Gastrocnemius medialis (tissue), 4 donors: ENCODE data around the gene IFT122.

Experiments
- POLR2A ChIP-seq, 2 donors: fragments of 450-650 bp; IDR thresholded peaks; one replicate each; pipeline ENCODE4 v1.6.1; 2017; ENCODE audit warnings: antibody characterized with exemption in 2 of 2, mild to moderate bottlenecking in 2 of 2, moderate library complexity in 2 of 2
- TF ChIP-seq, protein P1 (sequence below), 5 experiments: fragments of 450-650 bp in 3 of 5; fragments of 200-600 bp in 2 of 5; sonication (generic) in 2 of 5; IDR thresholded peaks in 4 of 5; conservative IDR thresholded peaks in 1 of 5; 1 replicate in 4 of 5; 2 replicates in 1 of 5; pipeline ENCODE4 v1.5.1; 2016 to 2019; ENCODE audit warnings: antibody characterized with exemption in 5 of 5, mild to moderate bottlenecking in 3 of 5, moderate library complexity in 3 of 5

DNA sequence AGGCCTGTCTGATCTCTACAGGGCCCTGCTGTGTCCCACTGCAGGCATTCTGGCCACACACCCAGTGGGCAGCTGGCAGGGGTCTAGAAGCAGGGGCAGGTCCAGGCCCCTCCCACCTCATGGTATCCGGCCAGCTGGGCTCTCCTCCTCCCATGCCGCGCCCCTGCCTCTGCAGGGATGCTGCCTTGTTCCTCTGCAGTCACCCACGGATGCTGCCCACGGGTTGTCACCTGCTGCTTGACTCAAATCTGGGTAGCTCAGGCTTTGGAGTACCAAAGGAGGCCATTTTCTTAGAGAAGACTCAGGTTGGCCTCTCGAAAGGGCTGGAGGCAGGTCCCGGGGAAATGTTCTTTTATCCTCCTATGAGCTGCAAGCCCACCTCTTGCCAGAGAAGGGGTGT, 36.6 kb upstream of the IFT122 start:
- TF ChIP-seq, protein P1, sequence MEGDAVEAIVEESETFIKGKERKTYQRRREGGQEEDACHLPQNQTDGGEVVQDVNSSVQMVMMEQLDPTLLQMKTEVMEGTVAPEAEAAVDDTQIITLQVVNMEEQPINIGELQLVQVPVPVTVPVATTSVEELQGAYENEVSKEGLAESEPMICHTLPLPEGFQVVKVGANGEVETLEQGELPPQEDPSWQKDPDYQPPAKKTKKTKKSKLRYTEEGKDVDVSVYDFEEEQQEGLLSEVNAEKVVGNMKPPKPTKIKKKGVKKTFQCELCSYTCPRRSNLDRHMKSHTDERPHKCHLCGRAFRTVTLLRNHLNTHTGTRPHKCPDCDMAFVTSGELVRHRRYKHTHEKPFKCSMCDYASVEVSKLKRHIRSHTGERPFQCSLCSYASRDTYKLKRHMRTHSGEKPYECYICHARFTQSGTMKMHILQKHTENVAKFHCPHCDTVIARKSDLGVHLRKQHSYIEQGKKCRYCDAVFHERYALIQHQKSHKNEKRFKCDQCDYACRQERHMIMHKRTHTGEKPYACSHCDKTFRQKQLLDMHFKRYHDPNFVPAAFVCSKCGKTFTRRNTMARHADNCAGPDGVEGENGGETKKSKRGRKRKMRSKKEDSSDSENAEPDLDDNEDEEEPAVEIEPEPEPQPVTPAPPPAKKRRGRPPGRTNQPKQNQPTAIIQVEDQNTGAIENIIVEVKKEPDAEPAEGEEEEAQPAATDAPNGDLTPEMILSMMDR (IDR thresholded peaks at IDR 0.05 in 4 of 5, conservative IDR thresholded peaks at IDR 0.05 in 1 of 5), result no peak
- no peak for TF ChIP-seq POLR2A (IDR thresholded peaks at IDR 0.05)
